Cardiac fibroblast (primary cell): Measurements from ENCODE around the gene FGGY.

Experiments used
- DNase-seq, 2 donors: peaks; one replicate each; pipeline versions ENCODE4 v3.0.0 to v3.0.0-alpha.2; 2010; ENCODE audit warnings: low read depth in 2 of 2
- H3K4me3 ChIP-seq, 2 donors: replicated peaks in 1 of 2; 1 replicate in 1 of 2; 2 replicates in 1 of 2; pipeline ENCODE4 v1.5.1; 2011; ENCODE audit warnings: low read depth in 2 of 2, low read length in 2 of 2, mild to moderate bottlenecking in 2 of 2, moderate library complexity in 1 of 2
- TF ChIP-seq, protein P1 (sequence below): IDR thresholded peaks from one replicate; pipeline ENCODE4 v1.5.1; 2011; ENCODE audit warnings: low read depth, mild to moderate bottlenecking, low read length, inconsistent platforms

Gene FGGY

DNA sequence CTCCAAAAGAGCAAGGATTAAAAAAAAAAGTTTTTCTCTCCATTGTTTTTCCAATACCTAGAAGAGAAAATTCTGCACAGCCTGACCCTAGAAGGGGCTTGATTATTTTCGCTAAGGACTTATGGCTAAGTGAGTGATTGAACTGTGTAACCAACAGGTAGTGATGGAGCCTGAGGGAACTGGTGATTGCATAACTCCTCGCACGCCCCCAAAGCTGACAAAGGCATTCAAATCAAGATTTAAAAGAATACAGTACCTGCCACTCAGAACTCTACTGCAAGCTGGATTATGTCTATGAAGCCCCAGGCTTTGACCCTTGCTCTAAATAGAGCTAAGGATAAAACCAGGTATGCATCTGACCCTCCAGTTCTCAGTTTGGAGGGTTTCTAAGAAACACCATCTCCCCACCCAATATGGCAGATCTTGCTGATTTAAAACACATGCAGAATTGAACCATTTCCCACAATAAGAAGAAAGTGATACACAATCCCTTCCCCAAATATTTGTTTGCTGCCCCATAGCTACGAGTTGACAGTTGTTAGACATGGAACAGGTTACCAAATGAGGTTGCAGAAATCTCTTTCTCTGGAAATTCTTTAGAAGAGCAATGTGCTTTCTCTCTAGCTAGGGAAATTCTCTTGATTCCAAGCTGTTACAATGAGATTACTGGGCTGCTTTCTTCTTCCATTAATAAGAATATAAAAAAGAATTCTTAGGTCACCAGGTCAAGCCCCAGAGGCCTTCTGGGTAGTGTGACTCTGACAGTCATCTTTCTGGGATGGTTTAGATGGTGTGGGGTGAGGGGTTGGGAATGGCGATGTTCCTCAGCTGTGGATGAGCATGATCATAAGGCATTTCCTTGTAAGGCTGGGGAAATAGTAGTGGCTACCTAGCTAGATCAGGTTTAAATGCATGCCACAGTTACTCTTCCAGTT is 35.1 kb downstream of the FGGY start:
- peak in 1 of 2 donors; percentile 29 for DNase-seq
- TF ChIP-seq, protein P1, sequence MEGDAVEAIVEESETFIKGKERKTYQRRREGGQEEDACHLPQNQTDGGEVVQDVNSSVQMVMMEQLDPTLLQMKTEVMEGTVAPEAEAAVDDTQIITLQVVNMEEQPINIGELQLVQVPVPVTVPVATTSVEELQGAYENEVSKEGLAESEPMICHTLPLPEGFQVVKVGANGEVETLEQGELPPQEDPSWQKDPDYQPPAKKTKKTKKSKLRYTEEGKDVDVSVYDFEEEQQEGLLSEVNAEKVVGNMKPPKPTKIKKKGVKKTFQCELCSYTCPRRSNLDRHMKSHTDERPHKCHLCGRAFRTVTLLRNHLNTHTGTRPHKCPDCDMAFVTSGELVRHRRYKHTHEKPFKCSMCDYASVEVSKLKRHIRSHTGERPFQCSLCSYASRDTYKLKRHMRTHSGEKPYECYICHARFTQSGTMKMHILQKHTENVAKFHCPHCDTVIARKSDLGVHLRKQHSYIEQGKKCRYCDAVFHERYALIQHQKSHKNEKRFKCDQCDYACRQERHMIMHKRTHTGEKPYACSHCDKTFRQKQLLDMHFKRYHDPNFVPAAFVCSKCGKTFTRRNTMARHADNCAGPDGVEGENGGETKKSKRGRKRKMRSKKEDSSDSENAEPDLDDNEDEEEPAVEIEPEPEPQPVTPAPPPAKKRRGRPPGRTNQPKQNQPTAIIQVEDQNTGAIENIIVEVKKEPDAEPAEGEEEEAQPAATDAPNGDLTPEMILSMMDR, result no peak
- no peak overlapping the region for H3K4me3 ChIP-seq

DNA sequence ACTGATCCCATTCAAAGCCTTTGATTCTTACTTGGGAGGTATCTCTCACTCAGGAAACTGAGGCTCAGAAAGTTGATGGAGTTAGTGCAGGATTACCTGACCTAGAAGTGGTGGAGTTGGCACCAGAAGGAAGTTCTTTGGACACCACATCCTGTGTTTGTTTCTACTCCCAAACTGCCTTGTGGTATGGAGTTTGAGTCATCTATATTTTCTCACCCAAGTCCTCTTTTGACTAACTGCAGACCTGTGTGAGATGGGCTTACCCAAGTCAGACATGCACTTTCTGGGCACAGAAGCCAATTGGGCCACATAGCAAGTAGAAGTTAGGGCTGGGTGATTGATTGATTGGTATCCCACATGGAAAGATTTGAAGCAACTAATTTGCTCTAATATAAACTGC is 36.1 kb downstream of the FGGY start:
- peak; percentile 35 to 85 for DNase-seq
- TF ChIP-seq, protein P1, result no peak
- no peak overlapping the region for H3K4me3 ChIP-seq

DNA sequence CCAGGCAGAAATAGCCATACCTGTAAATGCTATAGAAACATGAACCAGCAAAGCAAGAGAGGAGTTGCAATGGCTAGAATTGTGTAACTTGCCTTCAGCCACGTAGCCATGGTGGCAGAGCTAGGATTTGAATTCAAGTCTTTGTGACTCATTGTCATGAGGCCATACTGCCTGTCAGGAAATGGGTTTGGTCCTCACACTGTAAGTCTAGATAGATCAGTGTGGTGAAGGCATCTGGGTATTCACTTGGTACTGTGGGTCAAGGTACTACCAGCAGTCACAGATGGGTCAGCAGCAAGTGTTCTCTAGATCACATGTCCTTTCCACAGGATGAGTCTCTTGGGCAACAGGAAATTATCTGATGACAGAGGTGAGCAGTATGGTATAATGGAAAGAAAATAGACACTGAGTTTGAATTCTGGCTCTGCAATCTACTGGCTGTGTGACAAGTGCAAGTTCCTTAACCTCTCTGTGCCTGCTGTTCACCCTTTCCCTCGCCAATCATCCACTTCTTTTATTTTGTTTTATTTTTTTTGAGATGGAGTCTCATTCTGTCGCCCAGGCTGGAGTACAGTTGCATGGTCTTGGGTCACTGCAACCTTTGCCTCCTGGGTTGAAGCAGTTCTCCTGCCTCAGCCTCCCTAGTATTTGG is 36.9 kb downstream of the FGGY start:
- DNase-seq, result peak in 1 of 2 donors; percentile 64
- TF ChIP-seq, protein P1, result no peak
- no peak overlapping the region for H3K4me3 ChIP-seq

DNA sequence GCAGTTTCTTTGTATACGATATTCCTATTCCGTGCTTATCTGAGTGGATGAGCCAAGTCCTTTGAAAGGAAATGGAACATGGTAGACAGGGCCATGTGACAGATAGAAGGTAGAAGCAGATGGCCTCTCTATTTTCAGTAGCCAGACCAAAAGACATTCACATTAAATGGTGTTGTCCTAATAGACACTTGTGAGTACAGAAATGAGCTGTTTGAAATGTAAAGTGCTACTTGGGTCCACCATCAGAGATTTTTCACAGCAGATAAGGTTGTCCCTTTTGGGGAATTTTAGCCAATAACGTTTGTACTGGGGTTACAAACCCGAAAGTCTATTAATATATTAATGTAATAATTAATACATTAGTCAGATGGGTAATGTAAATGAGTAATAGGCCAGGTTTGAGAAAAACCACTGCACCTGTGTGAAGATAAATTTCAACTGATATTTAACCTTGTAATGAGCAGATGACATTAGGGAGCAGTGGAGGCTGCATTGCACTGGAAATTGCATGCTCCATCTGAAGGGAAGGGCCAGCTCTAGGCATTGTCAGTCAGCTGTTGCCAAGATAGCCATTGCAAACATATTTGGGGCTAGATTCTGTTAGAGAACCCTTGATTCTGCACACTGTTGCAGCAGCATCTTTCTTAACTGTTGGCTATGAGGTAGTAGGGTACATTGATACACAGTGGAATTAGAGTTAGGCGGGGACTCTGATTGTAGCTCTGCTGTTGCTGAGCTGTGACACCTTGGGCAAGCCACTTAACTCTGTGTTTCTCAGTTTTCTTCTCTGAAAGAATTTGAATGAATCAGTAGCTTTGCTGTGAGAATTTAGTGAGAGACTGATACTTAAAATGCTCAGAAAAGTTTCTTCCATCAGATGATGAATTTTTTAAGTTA is 43.8 kb downstream of the FGGY start:
- TF ChIP-seq, protein P1, result no peak
- H3K4me3 ChIP-seq, result no peak overlapping the region
- DNase-seq, result no peak

DNA sequence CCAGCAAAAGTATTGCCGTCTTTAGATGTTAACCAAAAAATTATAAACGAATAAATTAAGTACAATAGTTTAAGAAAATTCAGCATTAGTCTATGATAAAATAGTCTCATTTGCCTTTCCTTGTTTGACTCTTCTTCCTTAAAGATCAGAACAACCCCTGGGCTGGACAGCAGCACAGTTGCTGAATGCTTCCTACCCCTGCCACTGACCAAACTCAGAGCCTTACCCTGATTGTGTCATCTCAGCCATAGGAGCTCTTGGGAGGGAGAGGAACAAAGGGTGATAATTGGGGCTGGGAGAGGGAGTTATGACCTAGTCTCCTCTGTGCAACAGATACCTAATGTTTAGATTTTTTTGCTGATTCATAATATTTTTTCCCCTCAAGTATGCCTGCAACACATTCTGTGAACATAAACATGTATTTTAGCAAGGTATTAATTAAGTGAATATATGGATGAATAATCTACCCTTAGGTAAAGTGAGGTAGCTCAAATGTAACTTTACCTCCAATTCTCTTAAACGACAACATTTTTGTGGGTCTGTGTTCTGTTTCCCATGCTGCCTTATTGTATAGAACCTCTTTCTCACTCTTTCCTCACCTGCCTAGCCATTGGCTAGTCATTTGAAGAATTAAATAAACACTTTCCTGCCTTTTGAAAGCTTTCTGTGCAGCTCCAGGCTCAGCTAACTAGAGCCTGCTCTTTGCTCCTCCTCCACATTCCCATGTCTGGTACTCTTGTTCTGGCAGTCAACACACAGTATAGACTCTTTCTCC is 46.1 kb downstream of the FGGY start:
- no peak overlapping the region for H3K4me3 ChIP-seq
- no peak for DNase-seq
- TF ChIP-seq, protein P1, result no peak

DNA sequence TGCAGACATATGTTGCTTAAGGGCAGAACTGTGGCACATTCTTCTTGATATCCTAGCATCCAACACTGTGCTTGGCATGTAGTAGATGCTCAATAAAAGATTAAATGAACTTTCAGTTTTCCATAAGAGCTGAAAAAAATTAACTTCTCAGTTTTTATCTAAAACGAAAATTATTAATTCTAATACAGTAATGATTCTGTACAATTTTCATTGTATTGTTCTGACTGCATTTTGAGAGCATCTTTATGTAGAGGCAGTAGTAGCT is 46.6 kb downstream of the FGGY start:
- no peak for DNase-seq
- no peak overlapping the region for H3K4me3 ChIP-seq
- TF ChIP-seq, protein P1, result no peak
